GM10248 (cell line): ENCODE measurements around the gene PRND.

Experiments
- CTCF ChIA-PET: fragments of 300-600 bp; sonication (Branson Sonifier 250); formaldehyde crosslinking; extraction: SDS; loops from one replicate; lab custom pipeline; 2021; ENCODE audit warnings: antibody characterized with exemption; lab: Yijun Ruan, JAX
- POLR2A ChIA-PET: fragments of 350-650 bp; sonication (Branson Sonifier 250); formaldehyde crosslinking; extraction: SDS; loops from one replicate; lab custom pipeline; 2020; ENCODE audit warnings: antibody characterized with exemption; lab: Yijun Ruan, JAX
- DNase-seq: peaks from one replicate; pipeline ENCODE4 v3.0.0; 2012; ENCODE audit errors: extremely low spot score
- CTCF ChIP-seq: IDR thresholded peaks from 2 replicates; pipeline ENCODE4 v1.5.1; 2012; ENCODE audit warnings: mild to moderate bottlenecking, low read depth; ENCODE audit errors: extremely low read depth, missing control alignments, control extremely low read depth

The PRND gene

DNA sequence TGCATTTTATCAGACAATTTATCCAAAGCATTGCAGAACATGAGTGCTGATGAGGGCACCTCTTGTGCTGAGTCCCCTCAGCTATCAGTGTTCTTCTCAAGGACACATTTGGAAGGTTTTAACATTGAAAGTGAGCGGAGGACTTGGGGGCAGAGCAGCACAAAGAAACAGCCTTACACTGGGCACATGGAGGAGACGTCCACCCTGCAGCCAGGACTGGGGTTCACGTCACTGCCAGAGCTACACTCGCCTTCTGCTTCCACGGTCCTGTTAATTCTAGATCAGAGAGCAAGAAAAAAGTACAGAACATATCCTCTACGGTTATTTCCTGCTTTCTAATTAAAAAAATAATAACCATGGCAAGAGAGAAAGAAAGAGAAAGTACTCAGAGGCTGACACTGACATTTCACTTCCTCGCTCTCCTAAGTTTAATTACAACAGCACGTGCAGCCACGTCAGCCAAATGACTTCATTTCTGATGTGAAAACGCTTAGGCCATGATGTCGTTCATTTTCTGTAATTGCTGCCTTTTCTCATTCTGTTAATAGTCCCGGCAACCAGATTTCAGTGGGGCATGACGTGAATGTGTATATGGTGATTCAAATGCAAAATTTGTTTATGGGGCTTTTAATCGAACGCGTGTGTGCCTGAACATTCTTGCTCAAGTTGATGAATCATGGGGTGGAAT lies 5.1 kb downstream of the PRND start:
- no peak for TF ChIP-seq CTCF
- CTCF ChIA-PET: interaction anchor here (0.6 to 9.7 kb wide), 6 partner anchors 10 to 224 kb away, joined by 3 to 120 read pairs (median 4); no protein-coding TSS in a partner anchor

DNA sequence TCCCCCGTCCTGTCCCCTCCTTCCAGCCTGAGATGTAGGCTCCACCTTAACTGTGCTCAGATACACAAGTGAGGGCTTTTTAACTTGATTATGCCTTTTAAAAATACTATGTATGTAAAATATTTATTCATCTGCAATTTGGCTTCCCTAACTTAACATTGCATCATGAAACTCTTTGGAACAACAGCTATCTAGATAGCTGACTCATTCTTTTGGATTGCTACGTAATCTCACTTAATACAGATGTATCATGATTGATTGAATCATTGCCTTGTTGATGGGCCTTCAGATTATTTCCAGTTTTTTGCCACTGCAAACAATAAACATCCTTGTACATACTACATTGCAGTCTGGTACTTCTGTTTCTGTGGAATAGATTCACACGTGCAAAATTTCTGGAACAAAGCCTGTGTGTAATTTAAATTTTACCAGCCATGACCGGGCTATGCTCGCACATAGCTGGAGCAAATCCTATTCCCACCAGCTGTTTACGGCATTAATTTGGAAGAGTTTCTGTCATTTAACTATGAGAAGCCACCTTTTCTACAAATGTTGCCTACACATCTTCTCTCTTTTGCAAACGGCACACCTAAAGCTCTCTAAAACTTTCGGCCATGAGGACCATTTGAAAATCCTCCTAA lies 6.5 kb downstream of the PRND start:
- CTCF ChIA-PET: interaction anchor here (0.9 to 4.9 kb wide), 6 partner anchors 9 to 125 kb away, joined by 3 to 30 read pairs (median 3); no protein-coding TSS in a partner anchor
- DNase-seq: no peak
- no peak for TF ChIP-seq CTCF
- POLR2A ChIA-PET: no interaction called here

More for the DNA sequence above, 5.1 kb downstream of the PRND start:
- peak; percentile 57 for DNase-seq
- POLR2A ChIA-PET: no interaction called here

GRCh38 chr20:4729265-4729664 lies 7.6 kb downstream of the PRND start:
- DNase-seq: no peak
- ChIA-PET CTCF (interaction anchor here (1.8 kb wide), 1 partner anchor 9 kb away, joined by 5 read pairs; no protein-coding TSS in a partner anchor), POLR2A (no interaction called here)
- no peak for TF ChIP-seq CTCF

GRCh38 chr20:4730780-4731179 lies 9.1 kb downstream of the PRND start:
- ChIA-PET CTCF (interaction anchor here (0.7 to 3.1 kb wide), 2 partner anchors 11 kb away, joined by 3 to 24 read pairs; no protein-coding TSS in a partner anchor), POLR2A (no interaction called here)
- DNase-seq: no peak
- no peak for TF ChIP-seq CTCF

- ChIA-PET CTCF (interaction anchor here (0.9 to 3.1 kb wide), 8 partner anchors 8 to 449 kb away, joined by 3 to 9 read pairs (median 3); no protein-coding TSS in a partner anchor), POLR2A (no interaction called here)
- DNase-seq: no peak
These were observed 15.2 kb downstream of the PRND start for GRCh38 chr20:4736875-4737274.

More at GRCh38 chr20:4736875-4737274, 15.2 kb downstream of the PRND start:
- no peak for TF ChIP-seq CTCF
